Upper lobe of left lung (tissue), 6 donors: ENCODE data around the gene ROBO1. TPM values are rescaled to one million over a fixed set of nuclear protein-coding genes. Genes with fewer than 3 reads are reported as not detected.

Experiments
- ATAC-seq, 2 donors: fragments of 200-7000 bp; cut with Tn5 transposase; one replicate each; pipeline ENCODE4 v1.9.1; 2022; ENCODE audit warnings: mild to moderate bottlenecking in 2 of 2, moderate library complexity in 2 of 2; ENCODE audit not compliant: low FRiP score in 2 of 2
- DNase-seq, 2 donors: peaks; one replicate each; pipeline ENCODE4 v3.0.0-alpha.2; 2019 to 2020
- H3K27ac ChIP-seq, 4 donors: fragments of 200-600 bp; sonication (generic); one replicate each; pipeline ENCODE4 v1.5.1; 2016 to 2019
- H3K27me3 ChIP-seq, 4 donors: fragments of 200-600 bp; sonication (generic); one replicate each; pipeline ENCODE4 v1.5.1; 2017 to 2019
- H3K36me3 ChIP-seq, 4 donors: fragments of 200-600 bp; sonication (generic); one replicate each; pipeline ENCODE4 v1.5.1; 2016 to 2019
- H3K4me1 ChIP-seq, 4 donors: fragments of 200-600 bp; sonication (generic); one replicate each; pipeline ENCODE4 v1.5.1; 2018 to 2019
- H3K4me3 ChIP-seq, 4 donors: fragments of 200-600 bp; sonication (generic); one replicate each; pipeline ENCODE4 v1.5.1; 2017 to 2019; ENCODE audit warnings: mild to moderate bottlenecking in 2 of 4, moderate library complexity in 1 of 4
- H3K9me3 ChIP-seq, 4 donors: fragments of 200-600 bp; sonication (generic); one replicate each; pipeline ENCODE4 v1.5.1; 2018 to 2019
- CTCF ChIP-seq, 6 experiments: fragments of 450-650 bp in 4 of 6; fragments of 200-600 bp in 2 of 6; sonication (generic) in 2 of 6; IDR thresholded peaks; one replicate each; pipeline ENCODE4 v1.5.1; 2016 to 2019; ENCODE audit warnings: antibody characterized with exemption in 6 of 6
- EP300 ChIP-seq, 4 donors: sonication (generic); formaldehyde crosslinking; IDR thresholded peaks; one replicate each; pipeline ENCODE4 v1.5.1; 2017; ENCODE audit warnings: antibody characterized with exemption in 4 of 4, control low read depth in 2 of 4
- POLR2A ChIP-seq, 4 donors: fragments of 450-650 bp; IDR thresholded peaks; one replicate each; pipeline ENCODE4 v1.5.1; 2016 to 2017; ENCODE audit warnings: antibody characterized with exemption in 4 of 4, mild to moderate bottlenecking in 2 of 4
- POLR2AphosphoS5 ChIP-seq, 2 donors: sonication (generic); formaldehyde crosslinking; IDR thresholded peaks; one replicate each; pipeline ENCODE4 v1.5.1; 2017; ENCODE audit warnings: antibody characterized with exemption in 2 of 2
- WGBS, 2 donors: methylation state at CpG; one replicate each; pipeline ENCODE4 v1.1.5; 2017 to 2018; 5-methylcytosine and 5-hydroxymethylcytosine counted together
- total RNA-seq, 6 donors: library from RNA; depleted of rRNA in 4 of 6; stranded (reverse); fragments of >200 nt in 4 of 6; gene quantifications; one replicate each; pipeline versions ENCODE4 v1.1.0 to v1.2.1, GENCODE V29; 2016 to 2021
- donor health status: DM: no; HTN: no; CAD: no; lungs with moderate emphysema.
- donor health status: DM: no; HTN: yes; CAD: no; lungs with severe emphysema.

ROBO1 gene
- total RNA-seq, 6 donors from 2014 or later = 10.5 to 29.0 (median 18.0) TPM

- Histone ChIP-seq H3K36me3 (no peaks in the 10 kb centered on the region), H3K4me1 (no peaks in the 10 kb centered on the region), H3K9me3 (no peaks in the 10 kb centered on the region), H3K27ac (no peak overlapping the region), H3K4me3 (no peak overlapping the region), H3K27me3 (no peaks in the 10 kb centered on the region)
- WGBS, 2 donors = 69 to 72% methylated on average over 7 of the region's 7 CpGs
- TF ChIP-seq EP300 (IDR thresholded peaks at IDR 0.05) (no peak), POLR2A (IDR thresholded peaks at IDR 0.05) (no peak), CTCF (IDR thresholded peaks at IDR 0.05) (no peak), POLR2AphosphoS5 (IDR thresholded peaks at IDR 0.05) (no peak)
- DNase-seq (no peak), ATAC-seq (no peak)
These were observed 450.0 kb downstream of the ROBO1 start for GRCh38 chr3:79317551-79318518.

- Histone ChIP-seq H3K4me1 (no peaks in the 10 kb centered on the region), H3K27ac (no peak overlapping the region), H3K4me3 (no peak overlapping the region), H3K9me3 (no peaks in the 10 kb centered on the region), H3K36me3 (no peaks in the 10 kb centered on the region), H3K27me3 (no peaks in the 10 kb centered on the region)
- WGBS, 2 donors = 83 to 86% methylated on average over 2 of the region's 2 CpGs
- no peak for TF ChIP-seq CTCF (IDR thresholded peaks at IDR 0.05)
- no peak for TF ChIP-seq EP300 (IDR thresholded peaks at IDR 0.05)
- no peak for TF ChIP-seq POLR2AphosphoS5 (IDR thresholded peaks at IDR 0.05)
- TF ChIP-seq POLR2A (IDR thresholded peaks at IDR 0.05) = no peak
- DNase-seq = no peak
- no peak for ATAC-seq
These were observed 452.8 kb downstream of the ROBO1 start for GRCh38 chr3:79314962-79315361.

- no peak for DNase-seq
These were observed 453.3 kb downstream of the ROBO1 start for GRCh38 chr3:79314544-79314943.

GRCh38 chr3:79310016-79310415 is 457.8 kb downstream of the ROBO1 start:
- Histone ChIP-seq H3K9me3 (no peaks in the 10 kb centered on the region), H3K4me3 (no peak overlapping the region), H3K36me3 (no peaks in the 10 kb centered on the region), H3K27me3 (no peaks in the 10 kb centered on the region), H3K4me1 (no peaks in the 10 kb centered on the region), H3K27ac (no peak overlapping the region)
- TF ChIP-seq POLR2A (IDR thresholded peaks at IDR 0.05) (no peak), CTCF (IDR thresholded peaks at IDR 0.05) (no peak), POLR2AphosphoS5 (IDR thresholded peaks at IDR 0.05) (no peak), EP300 (IDR thresholded peaks at IDR 0.05) (no peak)
- ATAC-seq = no peak
- 92 to 100% methylated on average over 1 of the region's 1 CpG for WGBS, 2 donors
- DNase-seq = no peak

More at GRCh38 chr3:79314544-79314943, 453.3 kb downstream of the ROBO1 start:
- Histone ChIP-seq H3K27ac (no peak overlapping the region), H3K9me3 (no peaks in the 10 kb centered on the region), H3K36me3 (no peaks in the 10 kb centered on the region), H3K4me3 (no peak overlapping the region), H3K27me3 (no peaks in the 10 kb centered on the region), H3K4me1 (no peaks in the 10 kb centered on the region)
- TF ChIP-seq POLR2AphosphoS5 (IDR thresholded peaks at IDR 0.05) = no peak
- TF ChIP-seq EP300 (IDR thresholded peaks at IDR 0.05) = no peak
- no peak for TF ChIP-seq POLR2A (IDR thresholded peaks at IDR 0.05)
- TF ChIP-seq CTCF (IDR thresholded peaks at IDR 0.05) = no peak
- no peak for ATAC-seq
- 64 to 73% methylated on average over 1 of the region's 1 CpG for WGBS, 2 donors
